A673 (cell line): ENCODE measurements around the gene SPINK1. TPM values are rescaled to one million over a fixed set of nuclear protein-coding genes. Genes with fewer than 3 reads are reported as not detected.

ENCODE experiments used
- Bru-seq: library from RNA; stranded (reverse); fragments of 400-500 nt; gene quantifications from one replicate; lab custom pipeline; 2021; lab: Mats Ljungman, UMichigan
- BruChase-seq, 2 experiments: library from RNA; stranded (reverse); fragments of 400-500 nt; gene quantifications; one replicate each; lab custom pipeline; 2021; lab: Mats Ljungman, UMichigan
- BruUV-seq: library from RNA; stranded (reverse); fragments of 400-500 nt; replicated peaks from 2 replicates; lab custom pipeline; 2021; lab: Mats Ljungman, UMichigan
- CTCF ChIA-PET: fragments of 300-600 bp; sonication (Branson Sonifier 250); formaldehyde crosslinking; loops from one replicate; lab custom pipeline; 2022; ENCODE audit warnings: antibody characterized with exemption; lab: Charles Lee
- POLR2A ChIA-PET: fragments of 300-600 bp; sonication (Branson Sonifier 250); formaldehyde crosslinking; loops from one replicate; lab custom pipeline; 2022; ENCODE audit warnings: antibody characterized with exemption; ENCODE audit not compliant: low non-redundant PET; lab: Charles Lee
- DNase-seq: peaks from one replicate; pipeline ENCODE4 v3.0.0-alpha.2; 2015; ENCODE audit warnings: low spot score
- H3K27ac ChIP-seq: fragments of 200-600 bp; sonication (generic); 2 replicates; pipeline ENCODE4 v1.5.1; 2016; ENCODE audit warnings: mixed run types, low read depth, mild to moderate bottlenecking, mixed read lengths, antibody characterized with exemption, low read length; ENCODE audit not compliant: poor library complexity, severe bottlenecking
- H3K27me3 ChIP-seq: fragments of 200-600 bp; sonication (generic); replicated peaks from 2 replicates; pipeline ENCODE4 v1.6.1; 2017; ENCODE audit warnings: mixed run types, low read depth, mild to moderate bottlenecking, mixed read lengths, antibody characterized with exemption, low read length; ENCODE audit not compliant: insufficient read depth, poor library complexity
- H3K36me3 ChIP-seq: fragments of 200-600 bp; sonication (generic); 2 replicates; pipeline ENCODE4 v1.6.1; 2016; ENCODE audit warnings: mixed run types, mild to moderate bottlenecking, mixed read lengths, antibody characterized with exemption, low read length; ENCODE audit not compliant: insufficient read depth, poor library complexity, severe bottlenecking
- H3K4me1 ChIP-seq: fragments of 200-600 bp; sonication (generic); 2 replicates; pipeline ENCODE4 v1.6.1; 2017; ENCODE audit warnings: mixed run types, mild to moderate bottlenecking, mixed read lengths, antibody characterized with exemption, low read length; ENCODE audit not compliant: insufficient read depth, poor library complexity, severe bottlenecking
- H3K4me3 ChIP-seq: fragments of 200-600 bp; sonication (generic); 2 replicates; pipeline ENCODE4 v1.5.1; 2016; ENCODE audit warnings: low read depth, mixed run types, mild to moderate bottlenecking, mixed read lengths, low read length; ENCODE audit not compliant: poor library complexity, severe bottlenecking
- H3K9me3 ChIP-seq: fragments of 200-600 bp; sonication (generic); 2 replicates; pipeline ENCODE4 v1.6.1; 2016; ENCODE audit warnings: mixed run types, low read depth, mild to moderate bottlenecking, mixed read lengths, antibody characterized with exemption, low read length; ENCODE audit not compliant: poor library complexity, severe bottlenecking
- EZH2 ChIP-seq: fragments of 200-600 bp; sonication (generic); IDR thresholded peaks from 2 replicates; pipeline ENCODE4 v1.6.1; 2017; ENCODE audit warnings: borderline replicate concordance, low read depth, mild to moderate bottlenecking, mixed read lengths, antibody characterized with exemption, low read length; ENCODE audit not compliant: poor library complexity, severe bottlenecking
- intact Hi-C: fragments of 100-400 bp; cut with micrococcal nuclease; formaldehyde crosslinking; loops from one replicate; pipeline ENCODE4 v1.10.0; 2022; ENCODE audit not compliant: unreplicated experiment
- long read RNA-seq: library from polyadenylated mRNA; stranded (forward); transcript quantifications from one replicate; pipeline ENCODE4 v2.0.0, GENCODE V29; 2022
- total RNA-seq: library from RNA; stranded (reverse); gene quantifications from 2 replicates; pipeline ENCODE4 v1.2.3, GENCODE V29; 2021
- TF ChIP-seq, protein P1 (sequence below): fragments of 300-800, 200-600 bp; sonication (generic); conservative IDR thresholded peaks from 2 replicates; pipeline ENCODE4 v1.5.1; 2017; ENCODE audit warnings: low read depth, mild to moderate bottlenecking, antibody characterized with exemption, low read length, moderate library complexity, mixed read lengths

The SPINK1 gene, protein sequence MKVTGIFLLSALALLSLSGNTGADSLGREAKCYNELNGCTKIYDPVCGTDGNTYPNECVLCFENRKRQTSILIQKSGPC
- not detected in 2 replicates for total RNA-seq
- Bru-seq, nascent RNA = percentile 10 among the genes with signal in this experiment
- BruChase-seq, experiment 1, labeled RNA remaining after a 2-hour chase = percentile 16 among the genes with signal in this experiment
- BruChase-seq, experiment 2, labeled RNA remaining after a 6-hour chase = percentile 18 among the genes with signal in this experiment
- long read RNA-seq = 0 reads

DNA sequence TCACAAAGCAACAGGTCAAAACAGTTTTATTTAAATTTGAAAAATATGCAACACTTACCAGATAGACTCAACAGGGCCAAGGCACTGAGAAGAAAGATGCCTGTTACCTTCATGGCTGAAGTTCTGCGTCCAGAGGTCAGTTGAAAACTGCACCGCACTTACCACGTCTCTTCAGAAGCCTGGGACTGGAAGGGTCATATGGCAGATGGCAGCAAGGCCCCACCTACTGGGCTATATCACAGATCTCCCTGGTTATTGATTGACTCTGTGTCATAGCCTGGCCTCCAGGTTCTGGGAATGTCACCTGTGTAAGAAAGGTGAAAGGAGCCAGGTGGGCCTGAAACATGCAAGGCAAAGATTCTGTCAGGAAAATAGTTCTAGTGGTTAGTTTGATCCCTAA, at the start of gene SPINK1:
SPINK1 (minus strand) TSS at position 207 of the 400 bp plus-strand sequence; CDS start at position 113, 94 bp downstream.
- Histone ChIP-seq H3K9me3 (no peaks in the 10 kb centered on the region), H3K36me3 (no peaks in the 10 kb centered on the region), H3K4me1 (peaks cover 7% of the 10 kb centered on the region), H3K27ac (no peak within 1 kb of the TSS), H3K4me3 (no peak within 1 kb of the TSS), H3K27me3 (no peaks in the 10 kb centered on the region)
- no TSS peak for BruUV-seq
- TF ChIP-seq, protein P1, sequence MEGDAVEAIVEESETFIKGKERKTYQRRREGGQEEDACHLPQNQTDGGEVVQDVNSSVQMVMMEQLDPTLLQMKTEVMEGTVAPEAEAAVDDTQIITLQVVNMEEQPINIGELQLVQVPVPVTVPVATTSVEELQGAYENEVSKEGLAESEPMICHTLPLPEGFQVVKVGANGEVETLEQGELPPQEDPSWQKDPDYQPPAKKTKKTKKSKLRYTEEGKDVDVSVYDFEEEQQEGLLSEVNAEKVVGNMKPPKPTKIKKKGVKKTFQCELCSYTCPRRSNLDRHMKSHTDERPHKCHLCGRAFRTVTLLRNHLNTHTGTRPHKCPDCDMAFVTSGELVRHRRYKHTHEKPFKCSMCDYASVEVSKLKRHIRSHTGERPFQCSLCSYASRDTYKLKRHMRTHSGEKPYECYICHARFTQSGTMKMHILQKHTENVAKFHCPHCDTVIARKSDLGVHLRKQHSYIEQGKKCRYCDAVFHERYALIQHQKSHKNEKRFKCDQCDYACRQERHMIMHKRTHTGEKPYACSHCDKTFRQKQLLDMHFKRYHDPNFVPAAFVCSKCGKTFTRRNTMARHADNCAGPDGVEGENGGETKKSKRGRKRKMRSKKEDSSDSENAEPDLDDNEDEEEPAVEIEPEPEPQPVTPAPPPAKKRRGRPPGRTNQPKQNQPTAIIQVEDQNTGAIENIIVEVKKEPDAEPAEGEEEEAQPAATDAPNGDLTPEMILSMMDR = no peak
- TF ChIP-seq EZH2 = no peak
- CTCF ChIA-PET = no interaction called here
- POLR2A ChIA-PET = no interaction called here
- intact Hi-C loops = no loop called here
- no peak for DNase-seq

DNA sequence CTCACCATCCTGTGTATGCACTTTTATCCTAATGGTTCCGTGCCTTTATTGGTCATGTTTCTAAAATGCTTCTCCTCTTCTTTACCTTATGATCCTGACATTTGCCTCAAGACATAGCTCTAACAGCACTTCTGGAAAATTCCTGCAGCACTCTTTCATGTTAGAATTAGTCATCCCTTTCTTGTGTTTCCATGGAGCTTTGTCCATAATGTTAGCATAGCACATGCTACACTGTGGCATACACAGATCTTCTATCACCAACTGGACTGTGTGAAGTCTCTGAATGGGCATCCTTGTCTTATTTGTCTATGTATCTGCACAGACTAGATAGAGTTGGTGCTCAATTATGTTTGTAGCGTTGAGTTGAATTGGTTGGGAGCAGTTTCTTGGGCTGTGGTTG, 49.0 kb upstream of the SPINK1 start:
- BruUV-seq = no TSS peak
- H3K27me3 ChIP-seq = peaks cover 20% of the 10 kb centered on the region
- no peak for DNase-seq
- ChIA-PET CTCF (no interaction called here), POLR2A (no interaction called here)
- no peaks in the 10 kb centered on the region for H3K4me1 ChIP-seq
- no peaks in the 10 kb centered on the region for H3K36me3 ChIP-seq
- TF ChIP-seq EZH2 = no peak
- TF ChIP-seq, protein P1 = no peak
- no peaks in the 10 kb centered on the region for H3K9me3 ChIP-seq
- no peak overlapping the region for H3K4me3 ChIP-seq
- intact Hi-C loops = no loop called here
- H3K27ac ChIP-seq = no peak overlapping the region

DNA sequence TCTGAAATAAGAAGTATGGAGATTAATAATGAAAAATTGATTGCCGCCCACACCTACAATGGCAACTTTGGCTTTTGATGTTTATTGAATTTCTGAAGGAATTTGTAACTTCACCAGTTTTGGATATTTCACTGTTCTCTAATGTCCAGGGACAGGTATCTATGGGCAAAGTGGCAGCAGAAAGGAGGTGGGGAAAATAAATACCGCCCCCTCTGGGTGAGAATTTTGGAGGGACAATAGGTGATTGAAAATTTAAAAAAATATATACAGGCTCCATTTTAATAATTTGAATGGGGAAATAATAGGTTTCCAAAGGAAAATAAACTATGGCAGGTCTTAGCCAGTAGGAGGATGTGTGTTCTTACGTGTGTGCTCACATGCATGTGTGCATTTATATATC, 48.3 kb upstream of the SPINK1 start:
- no peak overlapping the region for H3K27ac ChIP-seq
- BruUV-seq = no TSS peak
- H3K27me3 ChIP-seq = peaks cover 20% of the 10 kb centered on the region
- no peaks in the 10 kb centered on the region for H3K9me3 ChIP-seq
- DNase-seq = no peak
- no peaks in the 10 kb centered on the region for H3K36me3 ChIP-seq
- TF ChIP-seq EZH2 = no peak
- TF ChIP-seq, protein P1 = no peak
- CTCF ChIA-PET = no interaction called here
- no peaks in the 10 kb centered on the region for H3K4me1 ChIP-seq
- POLR2A ChIA-PET = no interaction called here
- H3K4me3 ChIP-seq = no peak overlapping the region
- intact Hi-C loops = no loop called here
